GM18861 (cell line): ENCODE data around the gene BPI.
"Not testable (repeated sequence)": the region's sequence is repeated elsewhere in the genome, so short reads cannot be mapped to it uniquely, and the experiment has no call there.

Source experiments
- ATAC-seq: cut with Tn5 transposase; IDR thresholded peaks from one replicate; pipeline ENCODE4 v1.9.1; 2021; ENCODE audit not compliant: unreplicated experiment

BPI gene

GRCh38 chr20:38303908-38304379 is at the start of gene BPI:
Gene BPI (plus strand): TSS chr20:38304156. CDS start chr20:38304224, 68 bp downstream.
- no peak for ATAC-seq

DNA sequence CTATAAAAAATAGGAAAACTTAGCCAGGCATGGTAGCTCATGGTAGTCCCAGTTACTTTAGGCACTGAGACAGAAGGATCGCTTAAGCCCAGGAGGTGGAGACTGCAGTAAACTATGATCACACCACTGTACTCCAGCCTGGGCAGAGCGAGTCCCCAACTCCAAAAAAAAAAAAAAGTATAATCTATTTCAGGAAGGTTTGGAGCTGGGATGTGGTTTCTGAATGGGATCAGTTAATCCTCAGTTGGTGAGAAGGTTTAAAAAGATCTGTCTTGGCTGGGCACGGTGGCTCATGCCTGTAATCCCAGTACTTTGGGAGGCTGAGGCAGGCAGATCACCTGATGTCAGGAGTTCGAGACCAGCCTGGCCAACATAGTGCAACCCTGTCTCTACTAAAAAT is 49.3 kb upstream of the BPI start:
- ATAC-seq = not testable (repeated sequence)

DNA sequence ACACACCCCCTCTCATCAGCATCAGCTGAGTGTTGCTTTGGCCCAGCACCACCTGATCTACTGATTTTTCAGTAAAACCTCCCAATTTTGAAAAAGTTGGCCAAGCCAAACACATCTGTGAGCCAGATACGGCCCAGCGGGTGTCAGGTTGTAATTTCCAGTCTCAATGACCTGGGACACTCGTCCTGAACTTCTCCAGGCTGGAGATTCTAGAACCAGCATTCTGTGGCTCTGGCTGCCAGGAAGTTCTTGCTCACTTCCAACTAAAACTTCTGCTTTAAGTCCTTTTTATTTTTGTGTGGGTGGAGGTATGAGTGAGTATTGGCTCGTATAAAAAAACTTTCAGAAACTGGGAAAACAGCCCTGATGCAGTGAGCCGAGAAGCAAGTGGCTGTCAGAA is 48.6 kb upstream of the BPI start:
- no peak for ATAC-seq

- ATAC-seq = no peak
Measured at GRCh38 chr20:38256021-38256420, 47.9 kb upstream of the BPI start.

GRCh38 chr20:38256966-38257365 is 47.0 kb upstream of the BPI start:
- no peak for ATAC-seq

- no peak for ATAC-seq
Measured at GRCh38 chr20:38258545-38259215, 45.3 kb upstream of the BPI start.

DNA sequence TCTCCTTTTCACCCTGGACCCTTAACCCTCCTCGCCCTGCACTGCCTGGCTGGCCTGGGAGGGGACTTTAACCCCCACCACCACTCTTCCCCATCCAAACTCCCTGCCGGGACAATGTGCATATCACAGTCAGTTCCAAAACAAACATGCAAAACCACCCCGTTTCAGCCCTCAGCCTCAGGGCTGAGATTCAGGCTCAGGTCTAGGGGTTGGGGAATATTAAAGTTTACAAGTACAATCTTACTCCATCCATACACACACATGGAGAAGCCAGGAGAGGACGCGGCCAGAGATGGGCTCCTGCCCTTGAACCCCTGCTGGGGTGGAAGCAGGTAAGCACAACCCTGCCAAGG is 44.0 kb upstream of the BPI start:
- ATAC-seq = no peak

DNA sequence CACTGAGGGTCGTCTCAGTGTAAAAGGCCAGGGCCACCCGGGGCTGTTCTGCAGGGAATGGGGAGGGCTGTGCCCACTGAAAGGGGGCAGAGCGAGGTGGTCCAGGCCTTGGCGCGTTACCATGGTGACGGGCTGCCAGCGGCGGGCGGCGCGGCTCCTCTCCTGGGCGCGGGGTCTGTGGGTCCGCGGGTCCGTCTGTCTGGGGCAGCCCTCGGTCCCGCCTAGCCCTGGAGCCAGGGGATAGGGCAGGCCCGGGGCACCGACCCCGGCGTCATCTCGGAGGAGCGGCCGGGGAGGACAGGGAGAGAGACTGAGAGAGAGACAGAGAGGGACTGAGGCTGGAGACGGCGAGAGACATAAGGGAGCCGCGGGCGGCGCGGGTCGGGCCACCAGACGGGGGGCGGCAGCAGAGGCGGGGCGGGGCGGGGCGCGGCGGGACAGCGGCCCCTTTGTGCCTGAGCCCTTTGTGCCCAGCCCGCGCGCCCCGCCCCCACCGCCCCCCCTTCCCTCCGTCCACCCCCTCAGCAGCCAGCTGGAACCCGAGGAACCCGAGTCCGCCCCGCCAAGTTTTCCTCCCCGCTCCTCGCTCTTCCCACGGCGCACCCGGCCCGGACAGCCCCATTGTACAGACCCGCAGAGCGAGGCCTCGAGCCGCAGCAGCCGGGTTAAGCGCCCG is 43.4 kb upstream of the BPI start, which contains the start of gene KIAA1755:
KIAA1755 (minus strand) TSS at position 358 of the 676 bp plus-strand sequence; CDS start at position 123, 235 bp downstream.
- ATAC-seq = no peak

DNA sequence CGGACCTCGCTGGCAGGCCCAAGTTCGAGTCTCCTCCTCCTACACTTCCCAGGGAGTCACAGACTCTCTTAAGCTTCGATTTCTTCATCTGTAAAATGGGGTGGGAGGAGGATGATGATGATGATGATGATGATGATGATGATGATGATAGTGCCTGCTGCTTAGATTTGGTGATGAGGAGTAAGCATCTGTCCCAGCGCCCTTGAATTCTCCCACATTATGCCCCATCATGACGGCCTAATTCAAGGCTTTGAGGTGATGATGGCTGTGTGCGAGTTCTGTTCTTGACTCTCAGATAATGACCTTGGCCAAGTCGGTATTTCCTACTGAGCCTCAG is 42.9 kb upstream of the BPI start:
- ATAC-seq = no peak

DNA sequence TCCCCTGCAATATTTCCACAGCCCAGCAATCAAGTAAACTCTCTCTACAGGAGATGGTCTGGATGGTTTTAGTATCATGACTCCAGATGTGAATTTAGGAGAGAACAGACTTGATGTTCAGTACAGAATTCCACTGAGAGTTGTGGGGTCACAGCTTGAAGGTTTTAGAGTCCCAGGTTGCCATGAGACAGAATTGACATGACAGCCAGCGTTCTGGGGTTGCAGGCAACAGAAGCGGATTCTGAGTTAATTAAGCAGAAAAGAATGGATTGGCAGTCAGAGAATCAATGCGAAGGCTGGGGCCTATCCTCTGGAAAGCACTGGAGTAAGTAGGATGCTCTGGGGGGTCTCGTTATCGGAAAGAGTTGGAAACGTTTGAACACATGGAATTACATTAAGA is 41.0 kb upstream of the BPI start:
- ATAC-seq = no peak

GRCh38 chr20:38266426-38266825 is 37.5 kb upstream of the BPI start:
- no peak for ATAC-seq

GRCh38 chr20:38267296-38267695 is 36.7 kb upstream of the BPI start:
- no peak for ATAC-seq

- no peak for ATAC-seq
Measured at GRCh38 chr20:38267901-38268514, 35.9 kb upstream of the BPI start.

GRCh38 chr20:38269040-38269439 is 34.9 kb upstream of the BPI start:
- ATAC-seq = no peak

DNA sequence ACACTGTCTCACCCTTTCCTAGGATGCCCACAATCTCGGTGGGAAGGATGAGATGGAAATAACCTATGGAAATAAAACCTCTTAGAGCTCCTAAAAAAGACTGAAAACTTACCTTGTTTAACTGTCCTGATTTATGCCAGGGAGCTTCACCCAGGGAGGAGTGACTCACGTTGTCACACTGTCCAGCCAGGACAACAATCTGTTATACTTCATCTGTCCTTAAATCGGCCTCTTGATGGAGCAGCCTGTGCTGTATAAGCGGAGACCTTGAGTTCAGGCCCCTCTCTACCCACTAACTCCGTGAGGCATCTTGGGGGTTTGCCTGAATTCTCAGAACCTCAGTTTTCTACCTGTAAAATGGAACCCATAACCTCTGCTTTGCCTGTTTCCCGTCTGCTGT is 34.2 kb upstream of the BPI start:
- ATAC-seq = no peak

- no peak for ATAC-seq
Measured at GRCh38 chr20:38270869-38271605, 32.9 kb upstream of the BPI start.

DNA sequence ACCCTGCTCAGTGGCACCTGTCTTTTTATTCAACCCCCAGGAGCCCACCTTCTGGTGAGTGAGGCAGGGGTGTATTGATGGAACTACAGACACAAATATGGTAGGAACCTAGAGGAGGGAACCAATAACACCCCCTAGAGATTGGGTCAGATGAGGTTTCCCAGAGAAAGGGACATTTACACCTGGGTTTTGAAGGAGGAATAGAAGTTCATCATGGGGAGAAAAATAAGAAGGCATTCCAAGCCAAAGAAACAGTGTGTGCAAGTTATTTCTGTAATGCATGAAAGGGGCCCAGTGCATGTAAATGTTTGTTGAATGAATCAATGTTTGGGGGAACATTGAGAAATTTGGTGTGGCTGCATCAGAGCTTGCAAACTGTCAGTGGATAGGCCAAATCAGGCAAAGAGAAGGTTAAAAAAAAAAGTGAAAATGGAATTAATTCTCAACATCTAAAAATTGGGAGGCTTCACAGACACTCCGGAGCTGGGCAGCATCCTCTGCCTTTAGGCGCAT is 32.3 kb upstream of the BPI start:
- no peak for ATAC-seq

- no peak for ATAC-seq
Measured at GRCh38 chr20:38272398-38272797, 31.6 kb upstream of the BPI start.

GRCh38 chr20:38272961-38273360 is 31.0 kb upstream of the BPI start:
- ATAC-seq = no peak

GRCh38 chr20:38275815-38276550 is 28.0 kb upstream of the BPI start:
- ATAC-seq = no peak

GRCh38 chr20:38277285-38277684 is 26.7 kb upstream of the BPI start:
- ATAC-seq = no peak
